Epithelial cell of proximal tubule (primary cell): ENCODE data around the gene PTGFRN. TPM values are rescaled to one million over a fixed set of nuclear protein-coding genes. Genes with fewer than 3 reads are reported as not detected.

Experiments
- DNase-seq: peaks from one replicate; pipeline ENCODE4 v3.0.0-alpha.2; 2011; ENCODE audit warnings: low read depth
- H3K4me3 ChIP-seq: 2 replicates; pipeline ENCODE4 v1.5.1; 2011; ENCODE audit warnings: low read depth, mild to moderate bottlenecking, low read length
- CTCF ChIP-seq: conservative IDR thresholded peaks from 2 replicates; pipeline ENCODE4 v1.5.1; 2012; ENCODE audit warnings: low read depth, mild to moderate bottlenecking, low read length
- total RNA-seq: library from RNA; depleted of rRNA; stranded (reverse); fragments of >200 nt; gene quantifications from 2 replicates; pipeline ENCODE4 v1.2.3, GENCODE V29; 2015

Gene PTGFRN
- total RNA-seq, 1 donor from 2014 or later: 86.3 TPM

GRCh38 chr1:116958110-116958509 lies 48.4 kb downstream of the PTGFRN start:
- DNase-seq: no peak
- H3K4me3 ChIP-seq: no peak overlapping the region
- no peak for TF ChIP-seq CTCF

- no peak for TF ChIP-seq CTCF
- no peak overlapping the region for H3K4me3 ChIP-seq
- no peak for DNase-seq
These were observed 49.3 kb downstream of the PTGFRN start for GRCh38 chr1:116958977-116959376.

DNA sequence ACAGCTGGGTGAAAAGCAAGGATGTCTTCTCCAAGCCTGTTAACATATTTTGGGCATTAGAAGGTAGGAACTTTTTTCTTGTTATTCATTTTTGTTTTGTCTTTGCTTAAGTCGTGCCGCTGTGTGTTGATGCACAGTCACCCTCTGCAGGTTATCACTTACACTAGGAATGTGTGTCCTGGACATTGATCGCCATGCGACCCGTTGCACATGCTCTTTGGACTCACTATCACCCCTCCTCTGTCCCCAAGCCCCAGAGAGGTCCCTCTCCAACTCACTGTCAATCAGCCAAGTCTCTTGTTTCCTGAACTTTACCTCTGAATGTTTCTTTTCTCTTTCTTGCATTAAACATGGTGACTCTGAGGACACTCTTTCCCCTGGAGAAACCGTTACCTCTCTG lies 51.9 kb downstream of the PTGFRN start:
- H3K4me3 ChIP-seq: no peak overlapping the region
- DNase-seq: no peak
- TF ChIP-seq CTCF: no peak

GRCh38 chr1:116962987-116963639 lies 53.4 kb downstream of the PTGFRN start:
- DNase-seq: no peak
- no peak overlapping the region for H3K4me3 ChIP-seq
- no peak for TF ChIP-seq CTCF

- no peak for TF ChIP-seq CTCF
- DNase-seq: no peak
- no peak overlapping the region for H3K4me3 ChIP-seq
These were observed 57.1 kb downstream of the PTGFRN start for GRCh38 chr1:116966791-116967190.

GRCh38 chr1:116968724-116969123 lies 59.0 kb downstream of the PTGFRN start:
- no peak for DNase-seq
- TF ChIP-seq CTCF: no peak
- no peak overlapping the region for H3K4me3 ChIP-seq

- no peak for TF ChIP-seq CTCF
- DNase-seq: no peak
- H3K4me3 ChIP-seq: no peak overlapping the region
These were observed 61.6 kb downstream of the PTGFRN start for GRCh38 chr1:116971258-116971860.
